Measurements from ENCODE around the gene LMCD1.

Gene LMCD1

DNA sequence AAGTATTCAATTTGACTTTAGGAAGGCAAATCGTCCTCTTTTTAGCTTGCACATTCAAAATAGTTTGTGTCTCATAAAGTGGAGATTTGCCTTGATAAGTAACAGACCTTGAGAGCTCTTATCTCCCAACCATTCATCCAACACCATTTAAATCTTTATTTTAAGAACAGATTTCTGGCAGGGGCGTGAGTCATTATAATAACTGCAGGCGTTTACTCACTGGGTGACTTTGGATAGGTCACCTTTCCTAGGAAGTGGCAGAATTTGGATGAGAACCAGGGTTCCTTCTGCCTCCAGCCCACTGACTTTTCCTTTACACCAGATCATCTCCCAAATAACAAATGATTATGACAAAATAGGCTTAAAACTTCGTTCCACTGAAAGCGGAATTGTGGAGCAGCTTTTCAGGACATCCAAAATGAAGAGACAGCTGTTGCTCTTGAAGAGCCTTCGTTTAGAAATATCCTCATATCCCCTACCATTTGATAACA is 5.0 kb downstream of the LMCD1 start:
- DNase-seq (ENCODE audit: low read depth), result no peak

DNA sequence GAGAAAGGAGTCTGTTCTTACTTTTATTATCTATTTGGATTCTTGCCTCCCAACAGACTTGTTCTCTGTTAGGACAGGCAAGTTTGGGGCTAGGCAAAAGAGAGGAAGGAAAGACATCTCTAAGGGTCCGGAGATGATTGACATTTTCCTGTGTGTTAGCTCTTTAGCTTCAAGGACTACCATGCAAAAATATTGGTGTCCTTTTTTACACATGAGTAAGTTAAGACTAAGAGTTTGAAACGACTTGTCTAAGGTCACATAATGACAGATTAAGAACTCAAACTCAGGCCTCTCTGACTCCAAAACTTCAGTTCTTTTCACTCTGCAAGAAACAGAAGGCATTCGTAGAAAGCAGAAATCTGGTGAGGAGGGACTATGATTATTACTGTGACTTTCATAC is 5.9 kb downstream of the LMCD1 start:
- DNase-seq (ENCODE audit: low read depth), result no peak

DNA sequence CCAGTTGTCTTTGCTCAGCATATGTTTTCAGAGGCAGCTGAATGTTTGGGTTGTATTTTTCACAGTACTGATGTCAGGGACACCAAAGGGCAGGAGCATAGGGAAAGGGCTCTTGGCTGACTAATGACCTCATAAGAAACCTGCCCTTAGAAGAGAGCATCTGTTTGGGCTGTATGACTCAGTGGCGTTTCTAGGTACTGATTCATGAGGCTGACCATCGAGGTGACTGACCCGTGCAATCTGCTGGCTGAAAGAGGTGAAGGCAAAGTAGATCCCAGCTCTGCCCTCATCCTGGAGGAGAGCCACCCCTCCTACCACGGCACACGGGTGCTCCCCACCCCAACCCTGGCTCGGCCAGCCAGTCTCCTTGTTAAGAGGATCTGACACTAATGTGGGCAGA is 8.3 kb downstream of the LMCD1 start:
- DNase-seq (ENCODE audit: low read depth), result peak; percentile 88

DNA sequence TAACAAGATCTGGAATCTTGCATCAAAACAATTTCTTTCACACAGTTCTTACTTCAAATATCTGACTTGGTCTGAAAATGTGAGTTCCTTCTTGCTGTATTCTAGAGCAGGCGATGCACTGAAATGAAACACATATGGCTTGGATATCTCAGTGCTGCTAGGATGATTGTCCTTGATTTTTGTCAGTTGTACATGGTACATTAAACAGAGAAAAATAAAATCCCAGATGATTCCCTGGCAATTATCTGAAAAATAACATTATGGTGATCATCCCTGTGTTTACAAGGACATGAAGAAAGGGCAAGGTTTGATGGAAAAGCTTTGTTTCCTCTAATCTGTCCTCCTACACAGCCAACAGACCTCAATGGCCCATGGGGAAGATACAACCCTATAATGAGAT is 10.6 kb downstream of the LMCD1 start:
- no peak for DNase-seq (ENCODE audit: low read depth)

DNA sequence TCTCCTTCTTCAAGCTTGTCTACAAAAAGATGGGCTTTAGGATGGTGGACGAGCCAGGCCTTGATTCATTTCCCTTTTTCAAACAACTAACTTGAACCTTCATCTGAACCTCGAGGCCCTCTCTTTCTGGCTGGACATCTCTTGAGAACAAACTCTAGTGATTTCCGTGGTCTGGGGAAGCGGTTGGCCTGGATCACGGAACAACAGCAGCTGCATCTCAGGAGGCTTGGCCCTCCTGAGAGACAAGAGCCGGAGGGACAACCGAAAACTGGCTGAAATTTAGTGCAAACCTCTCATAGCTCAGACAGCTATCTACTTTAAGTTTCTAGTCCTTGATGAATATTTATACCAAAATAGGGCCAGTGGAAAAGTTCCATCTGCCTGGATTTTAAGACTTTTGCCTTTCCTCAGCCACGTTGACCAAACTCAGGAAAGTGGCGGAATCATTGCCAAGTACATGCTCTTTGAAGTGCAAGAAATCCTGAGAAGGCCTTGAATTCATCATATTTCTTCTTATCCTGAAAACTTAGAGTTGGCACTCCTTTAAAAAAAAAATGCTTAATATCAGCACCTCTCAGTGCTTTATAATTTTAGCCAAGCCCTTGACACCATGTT is 14.5 kb downstream of the LMCD1 start:
- DNase-seq (ENCODE audit: low read depth), result no peak

DNA sequence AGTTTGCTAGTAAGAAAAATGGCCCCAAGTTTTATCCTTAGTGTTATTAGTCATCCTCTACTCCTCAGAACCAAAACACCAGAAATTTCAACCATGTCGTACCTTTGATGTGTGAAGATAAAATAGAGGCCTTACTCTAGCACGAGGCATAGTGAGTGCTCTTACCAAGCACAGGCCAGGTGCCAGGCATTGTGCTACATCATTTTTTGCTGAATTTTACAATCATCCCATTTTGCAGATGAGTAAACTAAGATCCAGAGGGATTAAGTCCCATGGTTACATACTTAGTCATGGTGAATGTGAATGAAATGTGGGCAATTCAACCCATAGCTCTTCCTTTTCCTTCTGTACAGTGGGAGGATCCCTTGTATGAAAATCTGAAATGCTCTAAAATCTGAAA is 15.2 kb downstream of the LMCD1 start:
- no peak for DNase-seq (ENCODE audit: low read depth)

DNA sequence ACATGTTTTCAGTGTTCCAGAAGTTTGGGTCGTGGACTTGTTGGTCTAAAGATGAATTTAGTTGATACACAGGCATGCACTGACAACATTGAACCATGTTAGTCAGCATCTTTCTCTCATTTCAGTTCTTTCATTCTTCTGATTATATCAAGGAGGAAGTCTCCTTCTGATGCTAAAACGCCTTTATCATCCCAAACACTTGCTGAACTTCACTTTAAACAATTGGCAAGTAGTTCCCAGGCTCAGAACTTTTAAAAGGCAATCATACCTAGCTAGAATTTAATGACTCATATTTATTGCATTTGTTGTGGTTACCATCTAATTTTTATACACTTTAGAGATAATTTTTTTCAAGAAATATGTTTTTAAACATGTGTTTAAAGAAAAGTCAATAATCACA is 15.9 kb downstream of the LMCD1 start:
- no peak for DNase-seq (ENCODE audit: low read depth)

DNA sequence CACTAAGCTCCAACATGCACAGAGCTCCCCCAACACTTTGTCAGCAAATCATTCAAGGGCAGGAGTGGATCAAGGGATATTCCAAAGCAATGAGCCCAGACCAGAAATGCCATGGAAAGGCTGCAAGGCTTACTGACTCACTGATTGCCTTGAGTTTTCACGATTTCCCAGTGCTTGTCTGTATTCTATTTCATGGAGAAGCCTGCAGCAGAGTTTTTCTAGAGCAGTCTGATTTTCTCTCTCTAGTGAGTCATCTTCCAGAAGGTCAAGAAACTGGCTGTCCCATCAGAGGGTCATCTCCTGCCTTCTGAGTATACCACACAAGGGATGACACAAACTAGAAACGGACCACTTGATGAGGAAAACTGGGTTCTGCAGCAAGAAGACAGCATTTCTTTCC is 16.5 kb downstream of the LMCD1 start:
- no peak for DNase-seq (ENCODE audit: low read depth)

DNA sequence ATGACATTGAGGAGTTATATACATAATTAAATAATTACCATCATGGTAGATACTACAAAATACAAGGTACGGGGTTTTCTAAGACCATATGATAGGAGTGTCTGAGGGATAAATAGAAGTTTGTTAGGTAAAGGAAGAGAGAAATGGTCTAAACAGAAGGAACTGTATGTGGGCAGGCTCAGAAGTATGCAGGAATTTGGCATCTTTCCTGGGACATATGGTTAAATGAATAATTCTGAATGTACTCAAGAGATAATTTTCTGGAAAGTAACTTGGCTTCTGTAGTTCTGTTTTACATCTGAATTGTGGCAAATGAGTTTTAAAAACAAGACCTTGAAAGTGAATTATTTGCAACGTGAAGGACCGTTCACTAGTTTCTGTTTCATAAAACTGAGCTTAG is 17.5 kb downstream of the LMCD1 start:
- no peak for DNase-seq (ENCODE audit: low read depth)

DNA sequence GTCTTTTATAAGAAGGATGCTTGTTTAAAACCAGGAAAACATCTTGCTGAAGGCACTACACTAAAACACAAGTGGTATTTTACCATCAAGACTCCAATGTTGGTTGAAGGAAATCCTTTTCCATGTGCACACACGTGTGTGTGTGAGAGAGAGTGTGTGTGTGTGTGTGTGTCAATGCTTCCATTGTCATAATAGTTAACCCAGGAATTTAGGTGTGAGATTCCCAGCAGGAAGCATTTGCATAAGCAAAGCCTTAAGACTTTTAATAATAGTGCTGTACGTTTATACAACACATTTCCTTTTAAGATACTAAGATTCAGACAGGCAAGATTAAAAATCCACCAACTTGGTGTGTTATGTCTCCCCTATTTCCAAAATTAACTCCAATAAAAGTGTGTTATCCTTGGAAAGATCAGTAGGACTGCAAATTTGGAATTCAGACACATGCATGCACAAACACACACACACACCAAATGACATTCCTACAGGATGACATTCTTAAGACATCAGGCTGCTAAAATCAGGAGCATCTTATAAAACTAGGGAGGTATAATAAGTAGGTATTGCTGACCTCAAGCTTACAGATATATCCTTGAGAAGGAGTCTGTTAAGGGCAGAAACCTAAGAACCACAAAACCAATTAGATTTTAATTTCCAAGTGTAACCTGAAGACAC is 18.3 kb downstream of the LMCD1 start:
- no peak for DNase-seq (ENCODE audit: low read depth)

DNA sequence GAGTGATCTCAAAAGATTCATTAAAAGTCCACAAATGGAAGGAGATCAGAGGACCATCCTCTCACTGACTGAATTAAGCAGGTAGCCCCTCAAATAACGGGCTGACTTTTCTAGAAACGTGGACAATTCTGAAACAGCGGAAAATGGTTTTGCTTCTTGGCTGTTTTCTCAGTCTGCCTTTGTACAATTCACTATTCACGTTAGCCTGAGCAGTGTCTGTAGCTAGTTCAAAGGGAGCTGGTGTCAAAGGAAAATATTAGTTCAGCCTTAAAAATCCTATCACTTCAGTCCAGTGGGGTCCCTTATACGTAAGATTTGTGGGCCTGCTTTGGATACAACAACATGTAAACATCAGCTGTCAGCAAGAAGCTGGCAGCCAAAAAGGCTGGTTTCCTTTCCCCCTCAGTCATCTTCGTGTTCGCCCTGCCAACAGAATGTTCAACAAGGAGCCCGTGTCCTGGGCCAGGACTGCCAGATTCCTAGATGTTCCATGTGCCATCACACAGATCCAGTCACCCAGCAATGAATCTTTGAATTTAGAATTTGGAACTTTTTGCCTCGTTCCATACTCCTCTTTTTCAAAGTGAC is 19.3 kb downstream of the LMCD1 start:
- no peak for DNase-seq (ENCODE audit: low read depth)

DNA sequence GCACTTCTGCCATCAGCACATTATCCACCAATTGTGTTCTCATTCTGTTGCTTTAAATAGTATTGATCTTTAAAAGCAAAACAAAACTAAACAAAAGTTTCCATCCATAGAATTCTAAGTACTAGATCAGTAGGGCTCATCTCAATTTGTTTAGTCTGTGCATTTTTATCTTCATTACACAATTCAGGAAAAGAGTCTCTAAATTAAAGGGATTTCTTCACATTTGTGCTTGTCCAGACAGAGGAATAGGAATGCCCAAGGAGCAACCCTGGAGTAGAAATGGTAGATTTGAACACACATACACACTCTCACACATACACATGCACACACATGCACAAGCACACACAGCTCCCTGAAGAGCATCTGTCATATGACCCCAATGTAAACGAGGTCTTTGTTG is 21.4 kb downstream of the LMCD1 start:
- DNase-seq (ENCODE audit: low read depth), result no peak

DNA sequence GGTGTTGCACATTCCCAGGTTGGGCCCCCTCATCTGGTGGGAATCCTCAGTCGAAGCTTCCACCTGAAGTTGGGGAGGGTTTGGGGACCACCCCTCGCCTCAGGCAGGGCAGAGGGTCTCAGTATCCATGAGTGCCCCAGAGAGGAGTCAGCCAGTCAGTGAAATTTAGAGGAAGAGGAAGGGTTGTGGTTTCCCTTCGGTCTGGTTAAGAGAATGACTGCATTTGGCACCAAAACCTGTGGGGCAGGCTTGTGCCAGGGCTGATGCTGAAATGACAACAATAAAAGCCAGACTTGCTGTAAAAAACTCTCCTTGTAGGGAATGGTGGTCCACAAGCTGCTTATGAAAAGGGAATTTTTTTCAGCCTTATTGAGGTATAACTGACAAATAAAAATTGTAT is 22.6 kb downstream of the LMCD1 start:
- no peak for DNase-seq (ENCODE audit: low read depth)

DNA sequence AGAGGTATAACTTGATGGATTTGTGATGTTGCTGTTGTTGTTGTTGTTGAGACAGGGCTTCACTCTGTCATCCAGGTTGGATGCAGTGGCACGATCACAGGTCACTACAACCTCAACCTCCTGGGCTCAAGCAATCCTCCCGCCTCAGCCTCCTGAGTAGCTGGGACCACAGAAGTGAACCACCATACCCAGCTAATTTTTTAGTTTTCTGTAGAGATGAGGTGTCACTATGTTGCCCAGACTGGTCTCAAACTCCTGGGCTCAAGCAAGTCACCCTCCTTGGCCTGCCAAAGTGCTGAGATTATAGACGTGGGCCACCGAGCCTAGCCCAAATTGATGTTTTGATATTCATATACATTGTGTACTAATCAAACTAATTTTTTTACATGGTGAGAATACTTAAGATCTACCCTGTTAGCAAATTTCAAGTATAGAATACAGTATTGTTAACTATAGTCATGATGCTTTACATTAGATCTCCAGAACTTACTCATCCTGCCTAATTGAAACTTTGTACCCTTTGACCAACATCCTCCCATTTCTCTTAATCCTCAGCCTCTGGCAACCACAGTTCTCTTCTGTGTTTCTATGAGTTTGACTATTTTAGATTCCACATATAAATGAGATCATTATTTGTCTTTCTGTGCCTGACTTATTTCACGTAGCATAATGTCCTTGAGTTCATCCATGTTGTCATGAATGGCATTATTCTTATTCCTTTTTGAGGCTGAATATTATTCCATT is 23.2 kb downstream of the LMCD1 start:
- no peak for DNase-seq (ENCODE audit: low read depth)

DNA sequence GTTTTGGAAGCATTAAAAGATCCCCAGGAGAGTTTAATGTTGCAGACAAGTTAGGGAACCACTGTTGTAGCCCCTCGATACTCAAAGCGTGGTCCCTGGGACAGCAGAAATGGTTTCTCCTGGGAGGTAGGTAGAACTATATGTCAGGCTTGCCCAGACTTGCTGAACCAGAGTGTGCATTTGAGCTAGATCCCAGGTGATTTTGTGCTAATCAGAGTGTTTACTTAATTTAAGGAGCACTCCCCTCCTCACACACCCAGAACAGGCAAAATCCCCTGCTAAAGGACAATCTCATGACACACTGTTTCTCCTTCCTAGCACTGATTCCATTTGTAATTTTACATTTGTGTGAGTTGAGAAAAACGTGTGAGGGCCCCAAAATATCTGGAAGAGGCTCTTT is 24.3 kb downstream of the LMCD1 start:
- DNase-seq (ENCODE audit: low read depth), result no peak

DNA sequence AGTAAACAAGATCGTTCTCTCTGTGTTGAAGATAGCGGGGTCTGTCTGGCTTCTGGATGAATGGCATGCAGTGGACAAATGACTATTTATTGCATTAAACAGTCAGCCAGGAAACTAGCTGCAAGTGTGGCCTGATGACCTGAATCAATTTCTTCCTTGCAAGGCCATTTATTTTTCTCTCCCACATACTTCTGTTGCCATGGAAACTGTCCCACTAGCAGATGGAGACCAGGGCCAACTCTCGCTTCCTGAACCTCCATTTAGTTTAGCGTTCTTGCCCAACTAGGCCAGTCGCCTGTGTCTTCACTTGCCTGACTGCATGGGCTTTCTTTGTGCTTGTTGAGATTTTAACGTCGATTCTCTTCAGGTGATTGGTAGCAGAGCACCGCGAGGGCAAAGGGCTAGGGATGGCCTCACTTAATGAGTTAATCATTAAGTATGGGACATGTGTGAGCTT is 27.6 kb downstream of the LMCD1 start:
- no peak for DNase-seq (ENCODE audit: low read depth)

DNA sequence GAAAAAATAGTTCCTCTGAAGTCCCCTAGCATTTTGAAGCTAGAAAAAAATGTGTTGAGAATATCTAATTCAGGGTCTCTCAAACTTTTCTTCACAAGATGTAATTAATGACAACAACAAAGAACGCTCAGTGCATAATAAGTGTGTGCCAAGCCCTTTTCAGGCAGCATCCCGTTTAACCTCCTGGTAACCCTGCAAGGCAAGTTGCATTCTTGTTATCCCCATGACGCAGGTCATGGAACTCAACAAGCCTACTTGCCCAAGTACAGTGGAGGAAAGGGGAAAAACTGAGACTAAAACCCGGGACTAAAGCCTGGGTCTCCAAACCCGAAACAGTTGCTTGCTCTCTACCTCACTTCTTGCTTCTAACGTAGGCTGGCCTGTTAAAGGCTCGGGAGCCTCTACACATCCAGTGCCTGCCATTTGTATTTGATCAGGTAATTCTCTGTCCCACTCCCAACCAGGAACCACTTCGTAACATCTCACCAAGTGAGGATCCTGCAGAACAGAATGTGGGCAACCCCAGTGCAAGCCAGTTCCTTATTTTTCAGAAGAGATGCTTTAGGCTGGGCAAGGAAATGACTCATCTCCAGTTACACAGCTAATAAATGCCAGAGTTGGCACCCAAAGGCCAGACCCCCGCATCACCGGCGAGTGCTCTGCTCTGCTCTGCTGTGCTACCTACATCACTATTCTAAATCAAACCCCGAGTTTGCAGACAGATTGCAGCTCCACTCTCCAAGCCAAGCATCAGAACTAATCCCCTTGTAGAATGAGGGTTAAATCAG is 28.3 kb downstream of the LMCD1 start:
- no peak for DNase-seq (ENCODE audit: low read depth)

DNA sequence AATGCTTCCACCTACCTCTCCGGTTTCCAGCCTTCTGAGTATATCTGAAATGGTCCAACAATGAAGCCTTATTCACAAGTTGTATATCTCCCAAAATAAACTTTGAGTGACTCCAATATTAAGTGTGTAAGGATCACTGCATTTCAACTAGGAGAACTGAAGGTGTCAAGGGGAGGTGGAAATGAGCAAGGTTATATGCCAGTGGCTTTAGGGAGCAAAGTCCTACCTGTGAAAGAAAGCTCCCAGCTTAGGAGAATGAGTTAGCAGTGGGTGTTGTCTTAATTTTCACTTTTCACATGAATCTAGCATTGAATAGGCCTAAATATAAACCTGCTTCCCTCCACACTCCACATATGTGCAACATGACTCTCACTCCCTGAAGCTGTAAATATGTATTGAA is 29.0 kb downstream of the LMCD1 start:
- no peak for DNase-seq (ENCODE audit: low read depth)

DNA sequence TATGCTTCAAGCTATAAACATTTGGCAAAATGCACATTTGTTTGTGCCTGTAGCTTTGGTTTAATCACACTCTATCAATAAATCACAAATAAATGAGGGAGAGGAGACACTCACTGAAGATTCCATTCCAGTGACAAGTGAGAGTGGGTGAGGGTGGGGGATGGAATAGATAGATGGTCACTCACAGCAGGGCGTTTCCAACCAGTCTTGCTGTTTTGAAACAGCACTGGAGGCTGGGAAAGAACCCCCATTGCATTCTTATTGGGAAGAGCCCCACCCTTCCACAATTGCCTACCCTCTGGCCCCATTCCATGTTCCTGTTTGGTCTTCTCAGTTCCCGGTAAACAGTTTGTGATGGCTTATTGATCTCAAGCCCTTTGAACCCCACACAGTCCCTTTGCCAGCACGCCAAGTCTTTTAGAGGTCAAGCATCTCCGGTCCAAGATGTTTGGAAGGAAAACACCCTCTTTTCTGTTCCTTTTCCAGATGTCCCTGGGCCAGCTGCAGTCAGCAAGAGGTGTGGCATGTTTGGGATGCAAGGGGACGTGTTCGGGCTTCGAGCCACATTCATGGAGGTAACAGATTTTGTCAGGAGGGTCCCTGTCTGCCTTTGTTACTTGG is 30.7 kb downstream of the LMCD1 start:
- peak; percentile 42 for DNase-seq (ENCODE audit: low read depth)

DNA sequence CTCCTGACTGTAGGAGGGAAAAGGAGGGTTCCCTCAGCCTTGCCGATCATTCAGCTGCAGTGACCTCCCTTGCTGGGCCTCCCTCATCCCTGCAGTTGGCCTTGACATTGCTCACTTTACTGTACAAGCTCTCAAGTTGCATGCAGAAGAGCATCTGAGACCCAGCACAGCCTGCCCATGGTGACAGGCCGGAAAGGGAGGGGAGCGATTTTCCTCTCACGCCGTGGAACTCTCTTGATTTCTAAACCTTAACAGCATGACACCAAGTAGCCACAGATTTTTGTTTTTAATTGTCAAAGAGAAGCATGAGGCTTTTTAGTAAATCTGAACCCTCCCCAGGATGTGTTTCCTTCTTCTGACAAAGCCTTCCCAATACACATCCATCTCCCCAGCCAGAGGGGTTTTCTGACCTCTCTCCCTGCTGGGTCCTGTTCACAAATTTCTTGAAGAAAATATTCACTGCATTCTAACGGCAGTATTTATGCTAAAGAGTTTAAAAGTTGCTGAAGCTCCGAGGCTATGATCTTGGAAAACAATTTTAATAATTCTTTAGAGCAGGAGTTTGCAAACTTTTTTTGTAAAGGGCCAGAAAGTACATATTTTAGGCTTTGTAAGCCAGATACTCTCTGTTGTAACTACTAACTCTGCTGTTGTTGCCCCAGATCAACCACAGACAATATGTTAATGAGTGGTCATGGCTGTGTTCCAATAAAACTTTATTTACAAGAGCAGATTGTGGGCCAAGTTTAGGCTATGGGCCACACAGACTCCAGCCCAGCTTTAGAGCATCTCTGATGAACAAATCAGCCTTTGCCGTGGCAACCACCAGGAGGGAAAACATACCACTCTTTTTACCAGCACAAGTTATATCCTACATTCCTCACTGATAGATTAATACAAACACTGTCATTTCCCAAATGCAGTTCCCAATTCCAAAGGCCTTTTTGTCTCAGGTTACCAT is 34.8 kb downstream of the LMCD1 start:
- DNase-seq (ENCODE audit: low read depth), result no peak
